GM21381 (cell line): Measurements from ENCODE around the gene HCFC2.
"Not testable (repeated sequence)": the region's sequence is repeated elsewhere in the genome, so short reads cannot be mapped to it uniquely, and the experiment has no call there.

ENCODE experiments used
- ATAC-seq: cut with Tn5 transposase; IDR thresholded peaks from one replicate; pipeline ENCODE4 v1.9.1; 2021; ENCODE audit warnings: mild to moderate bottlenecking, moderate library complexity; ENCODE audit not compliant: unreplicated experiment

HCFC2 gene

DNA sequence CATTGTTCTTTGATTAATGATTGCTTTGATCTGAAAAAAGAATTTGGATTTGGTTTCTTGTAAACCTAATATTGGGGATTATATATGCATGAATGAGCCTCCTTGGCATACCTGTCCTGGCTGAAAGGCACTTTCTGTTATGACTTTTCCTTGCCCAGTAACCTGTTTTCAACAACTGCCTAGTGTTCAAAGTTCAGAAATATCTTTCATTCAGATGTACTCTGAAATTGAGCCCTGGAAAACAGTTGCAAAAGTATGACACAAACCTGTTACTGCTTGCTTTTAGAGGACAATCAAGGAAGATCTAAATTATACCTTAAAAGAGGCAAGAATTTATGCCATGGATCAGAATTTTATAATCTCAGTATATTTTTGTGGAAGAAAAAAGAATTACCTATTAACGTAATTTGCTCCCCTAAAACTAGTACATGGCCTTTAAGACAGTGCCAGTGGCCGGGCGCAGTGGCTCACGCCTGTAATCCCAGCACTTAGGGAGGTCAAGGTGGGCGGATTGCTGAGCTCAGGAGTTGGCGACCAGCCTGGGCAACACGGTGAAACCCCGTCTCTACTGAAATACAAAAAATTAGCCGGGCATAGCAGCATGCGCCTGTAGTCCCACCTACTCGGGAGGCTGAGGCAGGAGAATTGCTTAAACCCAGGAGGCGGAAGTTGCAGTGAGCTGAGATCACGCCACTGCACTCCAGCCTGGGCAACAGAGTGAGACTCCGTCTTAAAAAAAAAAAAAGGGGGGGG is 50.7 kb downstream of the HCFC2 start:
- not testable (repeated sequence) for ATAC-seq

DNA sequence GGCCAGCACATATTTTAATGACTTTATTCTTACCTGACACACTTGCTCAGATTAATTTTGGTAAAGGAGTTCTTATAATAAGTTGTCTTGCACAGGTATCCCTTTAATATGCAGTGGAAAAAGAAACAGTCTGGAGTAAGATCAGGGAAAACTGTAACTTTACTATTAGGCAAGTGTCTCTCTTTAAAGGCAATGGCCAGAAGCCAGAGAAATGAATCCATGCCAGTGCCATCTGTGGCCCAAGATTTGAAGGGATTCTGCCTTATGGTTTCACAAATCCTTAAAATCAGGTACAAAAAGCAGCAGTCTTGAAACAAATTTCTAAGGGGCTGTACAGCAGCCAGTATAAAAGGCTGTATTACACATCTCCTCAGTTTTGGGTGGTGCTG is 51.2 kb downstream of the HCFC2 start:
- no peak for ATAC-seq

DNA sequence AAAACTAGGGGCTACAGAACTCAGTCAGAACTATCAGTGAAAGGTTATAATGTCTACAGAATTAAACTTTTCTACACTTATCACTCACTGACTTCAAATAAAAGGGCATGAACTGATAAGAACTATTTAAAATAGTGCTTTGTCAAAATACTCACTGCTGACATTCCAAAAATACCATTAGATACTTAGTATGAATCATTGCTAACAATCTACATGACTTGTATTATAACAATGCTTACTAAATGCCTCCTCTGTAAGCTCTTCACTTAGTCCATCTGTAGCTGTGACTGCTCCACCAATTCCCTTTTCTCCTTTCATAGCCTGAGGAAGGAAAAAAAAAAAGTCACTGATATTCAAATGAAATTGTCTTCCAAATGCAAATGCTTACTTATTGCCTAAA is 56.7 kb downstream of the HCFC2 start:
- ATAC-seq, result no peak

DNA sequence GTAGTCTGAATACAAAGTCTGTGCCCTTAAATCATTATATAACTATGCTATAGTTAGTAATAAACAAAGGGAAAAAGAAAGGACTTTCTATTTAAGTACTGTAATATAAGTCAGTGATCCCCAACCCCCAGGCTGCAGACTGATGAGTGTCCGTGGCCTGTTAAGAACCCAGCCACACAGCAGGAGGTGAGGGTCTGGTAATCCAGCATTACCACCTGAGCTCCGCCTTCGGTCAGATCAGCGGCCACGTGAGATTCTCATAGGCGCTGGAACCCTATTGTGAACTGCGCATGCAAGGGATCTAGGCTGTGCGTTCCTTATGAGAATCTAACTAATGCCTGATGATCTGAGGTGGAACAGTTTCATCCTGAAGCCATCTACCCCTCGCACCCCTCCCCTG is 58.0 kb downstream of the HCFC2 start:
- ATAC-seq, result no peak

- ATAC-seq, result no peak
Observed at GRCh38 chr12:104126548-104126947, 62.2 kb downstream of the HCFC2 start.

GRCh38 chr12:104130760-104131159 is 66.4 kb downstream of the HCFC2 start:
- no peak for ATAC-seq

- ATAC-seq, result no peak
Observed at GRCh38 chr12:104131609-104132008, 67.3 kb downstream of the HCFC2 start.

DNA sequence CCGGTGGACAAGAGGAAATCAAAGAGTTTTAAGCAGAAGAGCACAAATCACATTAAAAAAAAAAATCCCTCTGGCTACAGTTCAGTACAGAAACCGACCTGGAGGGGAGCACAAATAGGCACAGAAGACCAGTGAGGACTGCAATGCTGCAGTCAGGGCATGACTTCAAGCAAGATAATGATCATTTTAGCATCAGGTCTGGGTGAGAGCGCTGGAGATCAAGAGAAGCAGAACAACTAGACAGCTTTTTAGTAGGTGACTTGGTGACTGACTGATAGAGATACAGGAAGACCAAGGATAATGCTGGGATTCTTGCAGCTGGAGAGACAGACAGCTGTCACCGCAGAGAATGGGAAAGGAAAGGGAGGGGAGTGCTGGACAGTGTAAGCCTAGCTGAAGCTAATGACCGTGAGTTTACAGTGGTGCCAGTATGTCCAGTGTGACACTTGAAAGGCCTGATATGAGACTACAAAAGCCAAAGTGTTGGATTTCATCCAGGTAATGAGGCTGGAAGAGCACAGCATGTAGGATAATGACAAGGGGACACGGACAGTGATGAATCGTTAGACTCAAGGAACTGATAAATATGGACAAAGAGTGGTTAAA is 68.1 kb downstream of the HCFC2 start:
- ATAC-seq, result no peak

- ATAC-seq, result no peak
Observed at GRCh38 chr12:104133321-104133720, 69.0 kb downstream of the HCFC2 start.

- no peak for ATAC-seq
Observed at GRCh38 chr12:104133866-104134265, 69.5 kb downstream of the HCFC2 start.

DNA sequence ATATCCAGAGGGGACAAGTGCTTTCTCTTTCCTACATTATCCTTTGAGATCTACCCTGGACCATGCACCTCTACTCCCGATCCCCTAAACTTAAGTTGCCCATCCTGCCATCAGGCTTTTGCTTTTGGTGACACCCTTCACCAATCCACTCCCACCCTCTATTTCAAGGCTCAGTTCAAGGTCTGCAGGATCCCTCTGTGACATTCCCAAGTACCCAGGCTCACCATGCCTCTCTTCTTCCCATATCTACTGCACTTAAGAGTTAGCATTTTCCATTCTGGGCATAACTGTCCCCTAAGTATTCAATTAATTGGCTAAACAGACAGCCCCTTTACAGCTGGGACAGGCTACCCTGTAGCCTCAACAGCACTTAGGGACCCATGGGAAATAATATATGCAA is 70.6 kb downstream of the HCFC2 start:
- ATAC-seq, result no peak

- no peak for ATAC-seq
Observed at GRCh38 chr12:104136577-104136976, 72.2 kb downstream of the HCFC2 start.

- ATAC-seq, result peak; percentile 23
Observed at GRCh38 chr12:104137001-104137901, 72.9 kb downstream of the HCFC2 start.

DNA sequence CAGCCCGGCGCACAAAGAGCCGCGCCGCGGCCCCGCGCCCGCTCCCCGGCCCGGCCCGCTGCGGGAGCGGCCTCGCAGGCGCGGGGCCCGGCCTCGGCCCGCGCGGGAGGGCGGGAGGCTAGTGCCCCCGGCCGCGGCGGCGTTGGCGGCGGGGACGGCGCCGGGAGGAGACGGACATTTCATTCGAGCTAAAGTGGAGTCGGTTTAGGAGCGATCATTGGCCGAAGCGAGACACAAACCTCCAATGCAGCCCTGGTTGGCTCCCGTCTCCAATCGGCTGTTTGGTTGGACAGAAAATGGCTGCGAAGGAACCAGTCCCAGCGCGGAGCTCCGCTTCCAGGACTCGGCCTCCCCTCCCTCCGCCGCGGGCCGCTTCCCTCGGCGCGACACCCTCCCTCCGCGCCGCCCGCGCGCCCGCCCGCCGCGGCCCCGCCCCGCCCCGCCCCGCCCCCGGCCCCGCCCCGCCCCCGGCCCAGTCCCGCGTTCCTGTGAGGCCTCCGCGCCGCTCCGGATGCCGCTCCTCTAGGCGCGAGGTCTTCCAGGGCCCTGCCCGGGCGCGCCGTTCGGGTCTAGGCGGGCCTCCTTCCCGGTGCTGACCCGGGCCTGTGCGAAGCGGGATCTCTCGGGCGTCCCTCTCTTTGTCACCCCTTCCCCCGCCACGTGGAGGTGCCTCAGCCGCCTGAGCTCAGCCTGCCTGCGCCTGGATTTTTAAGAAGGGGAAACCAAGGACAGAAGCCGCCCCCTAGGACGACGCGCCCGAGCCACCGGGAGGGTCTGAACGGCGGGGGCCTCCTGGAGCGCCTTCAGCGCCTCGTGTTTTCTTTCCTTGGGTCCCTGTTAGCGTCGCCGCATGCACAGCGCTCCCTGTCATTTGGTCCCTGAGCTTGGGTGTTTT is 73.8 kb downstream of the HCFC2 start, which contains the start of gene NFYB:
TSS of gene NFYB (minus strand) at position 309 of the 895 bp plus-strand sequence. CDS start 2,757 bp downstream, outside the sequence.
- peak; percentile 93 for ATAC-seq

DNA sequence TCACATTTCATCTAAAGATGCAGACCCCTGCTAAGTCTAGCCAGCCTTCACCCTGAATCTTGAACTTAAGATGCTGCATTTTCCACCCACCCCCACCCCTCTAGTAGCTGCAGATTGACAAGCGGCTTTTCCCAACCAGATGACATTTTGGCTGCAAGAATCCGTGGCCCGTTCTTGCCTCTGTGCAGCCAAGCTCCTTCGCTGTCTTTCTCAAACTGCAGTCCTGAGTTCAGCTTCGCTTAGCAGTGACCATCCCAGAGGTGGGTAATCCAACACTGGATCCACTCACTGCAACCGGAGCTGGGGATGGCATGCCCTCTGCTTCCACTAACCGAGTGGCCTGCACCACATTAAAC is 74.4 kb downstream of the HCFC2 start:
- no peak for ATAC-seq

DNA sequence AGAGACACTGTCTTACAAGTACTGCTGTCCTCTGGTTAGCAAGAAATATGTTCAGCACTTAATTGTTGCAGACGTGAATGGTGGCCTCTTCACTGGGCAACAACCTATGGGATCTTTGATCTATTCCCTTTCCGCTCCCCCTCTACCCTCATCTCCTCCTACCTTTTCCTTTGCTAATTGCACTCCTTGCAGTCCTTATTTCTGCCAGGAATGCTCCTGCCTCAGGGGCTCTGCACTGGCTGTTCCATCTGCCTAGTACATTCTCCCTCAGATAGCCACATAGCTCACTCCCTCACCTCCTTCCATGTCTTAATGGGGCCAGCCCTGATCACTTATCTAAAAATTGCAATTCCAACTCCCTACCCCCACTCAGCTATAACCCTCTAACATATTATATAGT is 78.2 kb downstream of the HCFC2 start:
- ATAC-seq, result no peak

- no peak for ATAC-seq
Observed at GRCh38 chr12:104143002-104143401, 78.7 kb downstream of the HCFC2 start.

- ATAC-seq, result no peak
Observed at GRCh38 chr12:104143918-104144317, 79.6 kb downstream of the HCFC2 start.

DNA sequence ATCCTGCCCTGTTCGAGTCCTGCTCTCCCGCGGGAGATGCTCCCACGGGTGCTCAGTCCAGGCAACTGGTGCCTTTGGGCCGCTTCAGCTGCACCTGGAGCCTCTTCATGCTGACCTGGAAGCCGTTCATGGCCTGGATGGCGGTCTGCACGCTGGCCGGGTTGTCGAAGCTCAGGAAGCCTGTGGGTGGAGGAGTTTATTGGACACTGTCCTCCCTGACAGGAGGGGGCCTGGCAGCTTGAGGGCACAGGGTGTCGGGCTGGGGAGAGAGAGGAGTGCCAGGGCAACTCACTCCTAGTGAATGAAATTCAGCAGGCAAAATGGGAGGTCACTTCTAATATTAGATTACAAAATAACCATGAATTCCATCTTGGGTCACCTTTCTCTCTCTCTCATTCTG is 83.0 kb downstream of the HCFC2 start:
- ATAC-seq, result no peak

DNA sequence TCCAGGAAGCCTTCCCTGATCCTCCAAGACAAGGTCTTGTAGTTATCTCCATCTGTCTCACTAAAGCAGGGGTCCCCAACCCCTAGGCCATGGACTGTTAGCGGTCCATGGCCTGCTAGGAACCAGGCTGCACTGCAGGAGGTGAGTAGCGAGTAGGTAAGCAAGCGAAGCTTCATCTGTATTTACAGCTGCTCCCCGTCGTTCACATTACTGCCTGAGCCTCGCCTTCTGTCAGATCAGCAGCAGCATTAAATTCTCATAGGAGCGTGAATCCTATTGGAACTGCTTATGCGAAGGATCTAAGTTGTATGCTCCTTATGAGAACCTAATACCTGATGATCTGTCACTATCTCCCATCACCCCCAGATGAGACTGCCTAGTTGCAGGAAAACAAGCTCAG is 86.1 kb downstream of the HCFC2 start:
- no peak for ATAC-seq
